Measurements from ENCODE around the gene NDOR1. TPM values are rescaled to one million over a fixed set of nuclear protein-coding genes. Genes with fewer than 3 reads are reported as not detected.

Gene NDOR1
- total and polyA plus RNA-seq, 2 of the 8 experiments (the other 6 are each of a cell fraction or from before 2014, with no cell fraction given), result 25.7 to 32.3 TPM

DNA sequence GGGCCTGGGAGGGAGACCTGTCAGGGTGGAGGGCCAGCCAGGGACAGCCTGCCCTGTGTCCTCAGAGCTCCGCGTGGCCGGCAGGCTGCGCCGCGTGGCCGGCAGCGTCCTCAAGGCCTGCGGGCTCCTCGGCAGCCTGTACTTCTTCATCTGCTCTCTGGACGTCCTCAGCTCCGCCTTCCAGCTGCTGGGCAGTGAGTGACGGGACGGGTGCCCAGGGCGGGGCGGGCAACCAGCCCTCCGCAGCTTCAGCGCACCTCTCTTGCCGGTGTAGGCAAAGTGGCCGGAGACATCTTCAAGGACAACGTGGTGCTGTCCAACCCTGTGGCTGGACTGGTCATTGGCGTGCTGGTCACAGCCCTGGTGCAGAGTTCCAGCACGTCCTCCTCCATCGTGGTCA is 27.0 kb downstream of the NDOR1 start (continued):
- TF ChIP-seq, protein P1, sequence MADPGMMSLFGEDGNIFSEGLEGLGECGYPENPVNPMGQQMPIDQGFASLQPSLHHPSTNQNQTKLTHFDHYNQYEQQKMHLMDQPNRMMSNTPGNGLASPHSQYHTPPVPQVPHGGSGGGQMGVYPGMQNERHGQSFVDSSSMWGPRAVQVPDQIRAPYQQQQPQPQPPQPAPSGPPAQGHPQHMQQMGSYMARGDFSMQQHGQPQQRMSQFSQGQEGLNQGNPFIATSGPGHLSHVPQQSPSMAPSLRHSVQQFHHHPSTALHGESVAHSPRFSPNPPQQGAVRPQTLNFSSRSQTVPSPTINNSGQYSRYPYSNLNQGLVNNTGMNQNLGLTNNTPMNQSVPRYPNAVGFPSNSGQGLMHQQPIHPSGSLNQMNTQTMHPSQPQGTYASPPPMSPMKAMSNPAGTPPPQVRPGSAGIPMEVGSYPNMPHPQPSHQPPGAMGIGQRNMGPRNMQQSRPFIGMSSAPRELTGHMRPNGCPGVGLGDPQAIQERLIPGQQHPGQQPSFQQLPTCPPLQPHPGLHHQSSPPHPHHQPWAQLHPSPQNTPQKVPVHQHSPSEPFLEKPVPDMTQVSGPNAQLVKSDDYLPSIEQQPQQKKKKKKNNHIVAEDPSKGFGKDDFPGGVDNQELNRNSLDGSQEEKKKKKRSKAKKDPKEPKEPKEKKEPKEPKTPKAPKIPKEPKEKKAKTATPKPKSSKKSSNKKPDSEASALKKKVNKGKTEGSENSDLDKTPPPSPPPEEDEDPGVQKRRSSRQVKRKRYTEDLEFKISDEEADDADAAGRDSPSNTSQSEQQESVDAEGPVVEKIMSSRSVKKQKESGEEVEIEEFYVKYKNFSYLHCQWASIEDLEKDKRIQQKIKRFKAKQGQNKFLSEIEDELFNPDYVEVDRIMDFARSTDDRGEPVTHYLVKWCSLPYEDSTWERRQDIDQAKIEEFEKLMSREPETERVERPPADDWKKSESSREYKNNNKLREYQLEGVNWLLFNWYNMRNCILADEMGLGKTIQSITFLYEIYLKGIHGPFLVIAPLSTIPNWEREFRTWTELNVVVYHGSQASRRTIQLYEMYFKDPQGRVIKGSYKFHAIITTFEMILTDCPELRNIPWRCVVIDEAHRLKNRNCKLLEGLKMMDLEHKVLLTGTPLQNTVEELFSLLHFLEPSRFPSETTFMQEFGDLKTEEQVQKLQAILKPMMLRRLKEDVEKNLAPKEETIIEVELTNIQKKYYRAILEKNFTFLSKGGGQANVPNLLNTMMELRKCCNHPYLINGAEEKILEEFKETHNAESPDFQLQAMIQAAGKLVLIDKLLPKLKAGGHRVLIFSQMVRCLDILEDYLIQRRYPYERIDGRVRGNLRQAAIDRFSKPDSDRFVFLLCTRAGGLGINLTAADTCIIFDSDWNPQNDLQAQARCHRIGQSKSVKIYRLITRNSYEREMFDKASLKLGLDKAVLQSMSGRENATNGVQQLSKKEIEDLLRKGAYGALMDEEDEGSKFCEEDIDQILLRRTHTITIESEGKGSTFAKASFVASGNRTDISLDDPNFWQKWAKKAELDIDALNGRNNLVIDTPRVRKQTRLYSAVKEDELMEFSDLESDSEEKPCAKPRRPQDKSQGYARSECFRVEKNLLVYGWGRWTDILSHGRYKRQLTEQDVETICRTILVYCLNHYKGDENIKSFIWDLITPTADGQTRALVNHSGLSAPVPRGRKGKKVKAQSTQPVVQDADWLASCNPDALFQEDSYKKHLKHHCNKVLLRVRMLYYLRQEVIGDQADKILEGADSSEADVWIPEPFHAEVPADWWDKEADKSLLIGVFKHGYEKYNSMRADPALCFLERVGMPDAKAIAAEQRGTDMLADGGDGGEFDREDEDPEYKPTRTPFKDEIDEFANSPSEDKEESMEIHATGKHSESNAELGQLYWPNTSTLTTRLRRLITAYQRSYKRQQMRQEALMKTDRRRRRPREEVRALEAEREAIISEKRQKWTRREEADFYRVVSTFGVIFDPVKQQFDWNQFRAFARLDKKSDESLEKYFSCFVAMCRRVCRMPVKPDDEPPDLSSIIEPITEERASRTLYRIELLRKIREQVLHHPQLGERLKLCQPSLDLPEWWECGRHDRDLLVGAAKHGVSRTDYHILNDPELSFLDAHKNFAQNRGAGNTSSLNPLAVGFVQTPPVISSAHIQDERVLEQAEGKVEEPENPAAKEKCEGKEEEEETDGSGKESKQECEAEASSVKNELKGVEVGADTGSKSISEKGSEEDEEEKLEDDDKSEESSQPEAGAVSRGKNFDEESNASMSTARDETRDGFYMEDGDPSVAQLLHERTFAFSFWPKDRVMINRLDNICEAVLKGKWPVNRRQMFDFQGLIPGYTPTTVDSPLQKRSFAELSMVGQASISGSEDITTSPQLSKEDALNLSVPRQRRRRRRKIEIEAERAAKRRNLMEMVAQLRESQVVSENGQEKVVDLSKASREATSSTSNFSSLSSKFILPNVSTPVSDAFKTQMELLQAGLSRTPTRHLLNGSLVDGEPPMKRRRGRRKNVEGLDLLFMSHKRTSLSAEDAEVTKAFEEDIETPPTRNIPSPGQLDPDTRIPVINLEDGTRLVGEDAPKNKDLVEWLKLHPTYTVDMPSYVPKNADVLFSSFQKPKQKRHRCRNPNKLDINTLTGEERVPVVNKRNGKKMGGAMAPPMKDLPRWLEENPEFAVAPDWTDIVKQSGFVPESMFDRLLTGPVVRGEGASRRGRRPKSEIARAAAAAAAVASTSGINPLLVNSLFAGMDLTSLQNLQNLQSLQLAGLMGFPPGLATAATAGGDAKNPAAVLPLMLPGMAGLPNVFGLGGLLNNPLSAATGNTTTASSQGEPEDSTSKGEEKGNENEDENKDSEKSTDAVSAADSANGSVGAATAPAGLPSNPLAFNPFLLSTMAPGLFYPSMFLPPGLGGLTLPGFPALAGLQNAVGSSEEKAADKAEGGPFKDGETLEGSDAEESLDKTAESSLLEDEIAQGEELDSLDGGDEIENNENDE (IDR thresholded peaks at IDR 0.05; ENCODE audit: insufficient replicate concordance, low read length), result no peak
- no peak for TF ChIP-seq FOSL1 (IDR thresholded peaks at IDR 0.05; ENCODE audit: insufficient read depth, low read depth, low read length)
- no peak for TF ChIP-seq CHD1 (IDR thresholded peaks at IDR 0.05; ENCODE audit: low read depth, low read length)
- TF ChIP-seq HDAC6 (IDR thresholded peaks at IDR 0.05; ENCODE audit: low read depth, low read length), result no peak
- no peak for TF ChIP-seq HDAC2 (IDR thresholded peaks at IDR 0.05; ENCODE audit: borderline replicate concordance in 1 of 2, low read depth in 2 of 2, low read length in 2 of 2)
- TF ChIP-seq SIX5 (IDR thresholded peaks at IDR 0.05; ENCODE audit: low read depth, low read length), result no peak
- no peak for TF ChIP-seq EP300 (IDR thresholded peaks at IDR 0.05; ENCODE audit: borderline replicate concordance in 1 of 2, low read depth in 2 of 2, low read length in 2 of 2)
- no peak for TF ChIP-seq NRF1 (IDR thresholded peaks at IDR 0.05; ENCODE audit: low read depth, low read length)
- TF ChIP-seq POLR2A (IDR thresholded peaks at IDR 0.05; ENCODE audit: control extremely low read depth in 1 of 2, low read depth in 2 of 2, low read length in 2 of 2), result no peak

Measured in H1 (cell line).